Measurements from ENCODE around the gene BACH2. TPM values are rescaled to one million over a fixed set of nuclear protein-coding genes. Genes with fewer than 3 reads are reported as not detected.

BACH2 gene
- total and polyA plus RNA-seq, 2 experiments from 2014 or later = under 0.01 TPM; not detected in 1

DNA sequence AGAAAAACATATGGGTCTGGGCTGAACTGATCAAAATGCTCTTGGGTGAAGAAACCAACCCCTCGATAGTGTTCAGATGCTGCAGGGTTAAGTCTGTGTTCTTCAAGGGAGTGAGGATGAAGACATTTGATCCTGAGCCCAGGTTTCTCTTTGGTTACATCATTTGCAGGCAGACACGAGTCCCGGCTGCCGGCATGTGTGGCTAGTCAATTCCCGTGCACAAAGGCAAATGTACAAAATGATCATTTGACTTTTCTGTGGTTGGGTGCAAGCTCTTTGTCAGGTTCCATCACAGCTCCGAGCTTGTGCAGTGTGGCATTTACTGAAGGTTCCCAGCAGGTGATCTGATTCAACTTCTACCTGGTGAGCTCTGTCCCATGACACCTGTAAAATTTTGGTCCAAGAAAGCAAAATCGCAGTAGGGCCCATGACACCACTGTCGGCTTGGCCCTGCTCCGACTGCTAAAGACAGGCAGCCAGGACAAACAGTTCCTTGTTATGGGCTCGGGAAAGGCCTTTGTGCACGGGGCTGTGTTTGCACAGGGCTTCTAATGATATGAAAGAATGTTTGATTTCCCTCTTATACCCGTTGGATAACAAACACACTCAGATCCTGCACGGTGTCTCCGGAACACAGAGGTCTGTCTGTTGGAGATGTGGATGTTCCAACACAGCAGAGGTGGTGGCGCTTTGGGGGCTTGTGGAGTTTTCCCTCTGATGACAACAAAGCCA, 355.4 kb downstream of the BACH2 start:
- H3K4me3 ChIP-seq = no peak overlapping the region
- WGBS, 2 experiments (ENCODE audit: low coverage in 1 of 2, low lambda C conversion rate in 2 of 2, missing lambda C conversion rate in 2 of 2) = 22% methylated on average over 15 of the region's 15 CpGs
- H3K4me2 ChIP-seq (ENCODE audit: unreplicated experiment) = no peak overlapping the region
- H3K27me3 ChIP-seq (replicated peaks; ENCODE audit: insufficient read depth) = peaks cover 17% of the 10 kb centered on the region; the same call in 1 of the 2 replicates
- no peaks in the 10 kb centered on the region for H4K20me1 ChIP-seq (ENCODE audit: insufficient read depth)
- H3K4me1 ChIP-seq (ENCODE audit: insufficient read depth) = 0 out of 2 replicates have a peak, but pooled peaks cover 7% of the 10 kb centered on the region
- H2AFZ ChIP-seq = no peak overlapping the region
- H3F3A ChIP-seq (ENCODE audit: insufficient read depth) = no peaks in the 10 kb centered on the region
- TF ChIP-seq EZH2 (IDR thresholded peaks at IDR 0.05; ENCODE audit: insufficient read depth, poor library complexity, severe bottlenecking) (no peak), EZH2phosphoT487 (IDR thresholded peaks at IDR 0.05; ENCODE audit: insufficient read depth, low read depth) (no peak)
- H3K9me3 ChIP-seq (ENCODE audit: low read depth) = no peaks in the 10 kb centered on the region
- no peaks in the 10 kb centered on the region for H3K79me2 ChIP-seq (ENCODE audit: insufficient read depth)
- in situ Hi-C loops (cut with MboI) = no loop called here
- H3K9me2 ChIP-seq (ENCODE audit: insufficient read depth) = no peaks in the 10 kb centered on the region
- no peak overlapping the region for H3K9ac ChIP-seq
- no peaks in the 10 kb centered on the region for H3K36me3 ChIP-seq (ENCODE audit: low read depth)
- peak; percentile 40 for DNase-seq
- H3K27ac ChIP-seq = no peak overlapping the region

DNA sequence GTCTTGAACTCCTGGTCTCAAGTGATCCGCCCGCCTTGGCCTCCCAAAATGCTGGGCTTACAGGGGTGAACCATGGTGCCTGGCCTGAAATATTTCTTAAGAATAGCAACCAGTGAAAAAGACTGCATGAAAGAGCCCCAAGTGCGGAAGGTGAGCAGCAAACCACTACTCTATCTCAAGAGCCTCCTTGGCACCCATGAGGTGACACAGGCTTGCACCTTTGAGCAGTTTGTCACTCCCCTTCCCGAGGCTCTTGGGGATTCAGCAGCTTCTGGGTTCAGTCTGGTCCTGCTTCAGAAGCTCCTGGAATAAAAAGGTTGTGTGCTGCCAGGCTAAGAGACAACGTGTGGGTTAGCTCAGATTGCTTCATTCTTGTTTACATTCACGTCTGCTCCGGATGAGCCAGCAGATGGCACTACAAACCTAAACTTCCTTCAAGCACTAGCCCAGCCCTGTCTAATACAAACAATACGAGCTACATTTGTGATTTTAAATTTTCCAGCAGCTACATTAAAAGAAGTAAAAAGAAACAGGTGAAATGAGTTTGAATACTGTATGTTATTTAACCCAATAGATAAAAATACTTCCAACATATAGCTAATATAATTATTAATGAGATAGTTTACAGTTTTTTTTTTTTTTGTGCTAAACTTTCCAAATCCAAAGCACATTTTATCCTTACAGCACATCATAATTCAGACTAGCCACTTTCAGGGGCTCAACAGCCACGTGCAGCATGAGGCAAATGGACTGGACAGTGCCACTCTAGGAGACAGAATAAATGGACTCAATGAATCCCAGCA, 356.2 kb downstream of the BACH2 start:
- H3F3A ChIP-seq (ENCODE audit: insufficient read depth) = no peaks in the 10 kb centered on the region
- H3K4me3 ChIP-seq = no peak overlapping the region
- H3K36me3 ChIP-seq (ENCODE audit: low read depth) = no peaks in the 10 kb centered on the region
- no peak overlapping the region for H3K9ac ChIP-seq
- H4K20me1 ChIP-seq (ENCODE audit: insufficient read depth) = no peaks in the 10 kb centered on the region
- H3K27ac ChIP-seq = no peak overlapping the region
- 0 out of 2 replicates have a peak, but pooled peaks cover 7% of the 10 kb centered on the region for H3K4me1 ChIP-seq (ENCODE audit: insufficient read depth)
- 27 to 28% methylated on average over 9 of the region's 9 CpGs for WGBS, 2 experiments (ENCODE audit: low coverage in 1 of 2, low lambda C conversion rate in 2 of 2, missing lambda C conversion rate in 2 of 2)
- no peak overlapping the region for H2AFZ ChIP-seq
- peak; percentile 88 for DNase-seq
- peaks cover 17% of the 10 kb centered on the region; the same call in 1 of the 2 replicates for H3K27me3 ChIP-seq (replicated peaks; ENCODE audit: insufficient read depth)
- no peaks in the 10 kb centered on the region for H3K9me3 ChIP-seq (ENCODE audit: low read depth)
- TF ChIP-seq EZH2 (IDR thresholded peaks at IDR 0.05; ENCODE audit: insufficient read depth, poor library complexity, severe bottlenecking) (no peak), EZH2phosphoT487 (IDR thresholded peaks at IDR 0.05; ENCODE audit: insufficient read depth, low read depth) (no peak)
- H3K79me2 ChIP-seq (ENCODE audit: insufficient read depth) = no peaks in the 10 kb centered on the region
- H3K4me2 ChIP-seq (ENCODE audit: unreplicated experiment) = no peak overlapping the region
- in situ Hi-C loops (cut with MboI) = no loop called here
- no peaks in the 10 kb centered on the region for H3K9me2 ChIP-seq (ENCODE audit: insufficient read depth)

DNA sequence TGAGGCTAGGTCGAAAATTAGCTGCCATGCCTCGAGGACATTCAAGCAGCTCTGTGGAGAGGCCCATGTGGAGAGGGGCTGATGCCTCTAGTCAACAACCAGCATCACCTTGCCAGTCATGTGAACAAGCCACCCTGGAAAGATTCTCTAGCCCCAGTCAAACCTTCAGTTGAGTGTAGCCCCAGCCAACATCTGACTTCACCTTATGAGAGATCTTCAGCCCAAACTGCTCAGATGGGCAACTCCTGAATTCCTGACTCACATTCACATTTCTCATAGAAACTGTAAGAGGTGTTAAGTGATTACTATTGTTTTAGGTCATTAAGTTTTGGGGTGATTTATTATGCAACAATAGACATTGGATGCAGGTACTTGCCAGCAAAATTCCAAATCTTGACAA, 357.5 kb downstream of the BACH2 start:
- H3K9ac ChIP-seq = no peak overlapping the region
- WGBS, 2 experiments (ENCODE audit: low coverage in 1 of 2, low lambda C conversion rate in 2 of 2, missing lambda C conversion rate in 2 of 2) = 61 to 63% methylated on average over 2 of the region's 2 CpGs

DNA sequence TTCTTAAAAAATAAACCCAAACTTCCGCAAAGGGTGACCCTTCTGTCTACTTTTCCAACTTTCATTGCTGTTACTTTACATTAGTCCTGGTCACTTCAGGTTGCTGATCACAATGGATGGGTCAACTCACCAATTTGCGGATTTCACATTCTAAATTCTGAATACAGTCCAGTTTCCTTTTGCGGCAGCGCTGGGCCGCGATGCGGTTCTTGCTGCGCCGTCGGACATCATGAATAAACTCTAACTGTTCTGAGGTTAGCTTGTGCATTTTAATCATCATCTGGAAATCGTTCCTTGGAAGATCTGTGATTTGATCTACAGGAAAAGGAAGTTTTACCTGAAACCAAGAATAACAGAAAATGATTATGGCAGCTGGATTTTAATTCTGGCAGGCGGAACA, 358.6 kb downstream of the BACH2 start:
- Histone ChIP-seq H3K27me3 (replicated peaks; ENCODE audit: insufficient read depth) (peaks cover 17% of the 10 kb centered on the region; the same call in 1 of the 2 replicates), H4K20me1 (ENCODE audit: insufficient read depth) (no peaks in the 10 kb centered on the region), H3K4me3 (no peak overlapping the region), H3K9ac (no peak overlapping the region), H3K79me2 (ENCODE audit: insufficient read depth) (no peaks in the 10 kb centered on the region), H3F3A (ENCODE audit: insufficient read depth) (no peaks in the 10 kb centered on the region), H3K27ac (no peak overlapping the region), H3K4me2 (ENCODE audit: unreplicated experiment) (no peak overlapping the region), H3K9me2 (ENCODE audit: insufficient read depth) (no peaks in the 10 kb centered on the region), H2AFZ (no peak overlapping the region), H3K4me1 (ENCODE audit: insufficient read depth) (0 out of 2 replicates have a peak, but pooled peaks cover 7% of the 10 kb centered on the region), H3K36me3 (ENCODE audit: low read depth) (no peaks in the 10 kb centered on the region), H3K9me3 (ENCODE audit: low read depth) (no peaks in the 10 kb centered on the region)
- 88% methylated on average over 12 of the region's 12 CpGs for WGBS, 2 experiments (ENCODE audit: low coverage in 1 of 2, low lambda C conversion rate in 2 of 2, missing lambda C conversion rate in 2 of 2)
- no peak for TF ChIP-seq EZH2phosphoT487 (IDR thresholded peaks at IDR 0.05; ENCODE audit: insufficient read depth, low read depth)
- TF ChIP-seq EZH2 (IDR thresholded peaks at IDR 0.05; ENCODE audit: insufficient read depth, poor library complexity, severe bottlenecking) = no peak
- in situ Hi-C loops (cut with MboI) = loop anchor here (10.0 kb wide), 1 partner anchor 547 kb away; no protein-coding TSS in a partner anchor
- no peak for DNase-seq

More for the DNA sequence above, 357.5 kb downstream of the BACH2 start:
- Histone ChIP-seq H3K27me3 (replicated peaks; ENCODE audit: insufficient read depth) (peaks cover 17% of the 10 kb centered on the region; the same call in 1 of the 2 replicates), H2AFZ (no peak overlapping the region), H4K20me1 (ENCODE audit: insufficient read depth) (no peaks in the 10 kb centered on the region), H3K4me3 (no peak overlapping the region), H3K36me3 (ENCODE audit: low read depth) (no peaks in the 10 kb centered on the region), H3F3A (ENCODE audit: insufficient read depth) (no peaks in the 10 kb centered on the region), H3K9me3 (ENCODE audit: low read depth) (no peaks in the 10 kb centered on the region), H3K79me2 (ENCODE audit: insufficient read depth) (no peaks in the 10 kb centered on the region), H3K27ac (no peak overlapping the region), H3K4me1 (ENCODE audit: insufficient read depth) (0 out of 2 replicates have a peak, but pooled peaks cover 7% of the 10 kb centered on the region), H3K9me2 (ENCODE audit: insufficient read depth) (no peaks in the 10 kb centered on the region), H3K4me2 (ENCODE audit: unreplicated experiment) (no peak overlapping the region)
- in situ Hi-C loops (cut with MboI) = loop anchor here (10.0 kb wide), 1 partner anchor 546 kb away; no protein-coding TSS in a partner anchor
- TF ChIP-seq EZH2 (IDR thresholded peaks at IDR 0.05; ENCODE audit: insufficient read depth, poor library complexity, severe bottlenecking) (no peak), EZH2phosphoT487 (IDR thresholded peaks at IDR 0.05; ENCODE audit: insufficient read depth, low read depth) (no peak)
- DNase-seq = no peak

Measured in GM23248 (cell line).